HEK293 (cell line): ENCODE results near the gene RPRD1B.
A peak's percentile ranks its signal among the peaks of the same experiment; 100 is the strongest.

Experiments
- CTCF ChIA-PET: fragments of 350-600 bp; formaldehyde crosslinking; extraction: SDS; loops from one replicate; lab custom pipeline; 2021; ENCODE audit warnings: antibody characterized with exemption; lab: Yijun Ruan, JAX
- POLR2A ChIA-PET: fragments of 300-600 bp; formaldehyde crosslinking; extraction: SDS; loops from one replicate; lab custom pipeline; 2020; ENCODE audit warnings: antibody characterized with exemption, inconsistent platforms; lab: Yijun Ruan, JAX
- H3K27ac ChIP-seq: fragments of 200-500 bp; sonication (Bioruptor generic); 2 replicates; pipeline ENCODE4 v1.5.1; 2014; ENCODE audit warnings: low read depth, low read length, control low read depth, inconsistent platforms; ENCODE audit errors: extremely low read depth
- H3K36me3 ChIP-seq, 2 experiments: fragments of 200-500 bp in 1 of 2; sonication (Bioruptor generic) in 1 of 2; 1 replicate in 1 of 2; 2 replicates in 1 of 2; pipeline ENCODE4 v1.5.1; 2014 to 2017; ENCODE audit warnings: inconsistent platforms in 2 of 2, low read length in 2 of 2; ENCODE audit not compliant: control insufficient read depth in 2 of 2, insufficient read depth in 1 of 2
- H3K4me1 ChIP-seq: fragments of 200-500 bp; sonication (Bioruptor generic); 2 replicates; pipeline ENCODE4 v1.5.1; 2014; ENCODE audit warnings: mild to moderate bottlenecking, low read length, inconsistent platforms; ENCODE audit not compliant: control insufficient read depth, insufficient read depth
- H3K4me3 ChIP-seq: 2 replicates; pipeline ENCODE4 v1.5.1; 2011; ENCODE audit warnings: low read depth, mild to moderate bottlenecking, control low read depth, low read length, moderate library complexity
- H3K9me3 ChIP-seq: fragments of 200-500 bp; sonication (Bioruptor generic); 2 replicates; pipeline ENCODE4 v1.5.1; 2014; ENCODE audit warnings: low read depth, low read length, inconsistent platforms; ENCODE audit not compliant: control insufficient read depth, insufficient read depth
- FEZF1 ChIP-seq: fragments of 450-650 bp; formaldehyde crosslinking; IDR thresholded peaks from 2 replicates; pipeline ENCODE4 v1.5.1; 2016; ENCODE audit warnings: missing biosample characterization, missing genetic modification characterization
- HIC1 ChIP-seq: fragments of 450-650 bp; formaldehyde crosslinking; IDR thresholded peaks from 2 replicates; pipeline ENCODE4 v1.5.1; 2016; ENCODE audit warnings: missing biosample characterization, missing genetic modification characterization
- HOXD13 ChIP-seq: sonication (generic); formaldehyde crosslinking; IDR thresholded peaks from 2 replicates; pipeline ENCODE4 v1.8.0; 2022; ENCODE audit warnings: missing genetic modification reagents, borderline replicate concordance
- KLF16 ChIP-seq: fragments of 450-650 bp; formaldehyde crosslinking; IDR thresholded peaks from 2 replicates; pipeline ENCODE4 v1.5.1; 2017; ENCODE audit warnings: missing biosample characterization, missing genetic modification characterization
- KLF8 ChIP-seq: fragments of 450-650 bp; formaldehyde crosslinking; IDR thresholded peaks from 2 replicates; pipeline ENCODE4 v1.5.1; 2016; ENCODE audit warnings: missing biosample characterization, missing genetic modification characterization
- OSR2 ChIP-seq: fragments of 450-650 bp; formaldehyde crosslinking; IDR thresholded peaks from 2 replicates; pipeline ENCODE4 v1.5.1; 2016; ENCODE audit warnings: missing biosample characterization, missing genetic modification characterization
- WT1 ChIP-seq: fragments of 450-650 bp; formaldehyde crosslinking; IDR thresholded peaks from 2 replicates; pipeline ENCODE4 v1.5.1; 2016; ENCODE audit warnings: missing biosample characterization, missing genetic modification characterization
- ZBTB17 ChIP-seq: fragments of 450-650 bp; formaldehyde crosslinking; IDR thresholded peaks from 2 replicates; pipeline ENCODE4 v1.5.1; 2016; ENCODE audit warnings: missing biosample characterization, missing genetic modification characterization
- ZFP37 ChIP-seq: fragments of 450-650 bp; formaldehyde crosslinking; IDR thresholded peaks from 2 replicates; pipeline ENCODE4 v1.5.1; 2016; ENCODE audit warnings: missing biosample characterization, missing genetic modification characterization
- ZFP41 ChIP-seq: fragments of 450-650 bp; formaldehyde crosslinking; IDR thresholded peaks from 2 replicates; pipeline ENCODE4 v1.5.1; 2016; ENCODE audit warnings: missing biosample characterization, missing genetic modification characterization, borderline replicate concordance
- ZNF221 ChIP-seq: fragments of 450-650 bp; formaldehyde crosslinking; IDR thresholded peaks from 2 replicates; pipeline ENCODE4 v1.5.1; 2017; ENCODE audit warnings: missing biosample characterization, missing genetic modification characterization, borderline replicate concordance
- ZNF366 ChIP-seq: fragments of 450-650 bp; formaldehyde crosslinking; conservative IDR thresholded peaks from 2 replicates; pipeline ENCODE4 v1.5.1; 2016; ENCODE audit warnings: missing biosample characterization, missing genetic modification characterization
- ZNF398 ChIP-seq: fragments of 450-650 bp; formaldehyde crosslinking; IDR thresholded peaks from 2 replicates; pipeline ENCODE4 v1.5.1; 2017; ENCODE audit warnings: missing biosample characterization, missing genetic modification characterization
- ZNF580 ChIP-seq: fragments of 450-650 bp; formaldehyde crosslinking; IDR thresholded peaks from 2 replicates; pipeline ENCODE4 v1.5.1; 2016; ENCODE audit warnings: missing biosample characterization, missing genetic modification characterization
- ZNF600 ChIP-seq: fragments of 450-650 bp; formaldehyde crosslinking; IDR thresholded peaks from 2 replicates; pipeline ENCODE4 v1.5.1; 2016; ENCODE audit warnings: missing biosample characterization, missing genetic modification characterization
- ZNF692 ChIP-seq: fragments of 450-650 bp; formaldehyde crosslinking; IDR thresholded peaks from 2 replicates; pipeline ENCODE4 v1.5.1; 2016; ENCODE audit warnings: missing biosample characterization, missing genetic modification characterization
- ZNF701 ChIP-seq: fragments of 450-650 bp; formaldehyde crosslinking; IDR thresholded peaks from 2 replicates; pipeline ENCODE4 v1.5.1; 2016; ENCODE audit warnings: missing biosample characterization, missing genetic modification characterization
- ZNF76 ChIP-seq: fragments of 450-650 bp; formaldehyde crosslinking; IDR thresholded peaks from 2 replicates; pipeline ENCODE4; 2016; ENCODE audit warnings: low read depth, missing biosample characterization, missing genetic modification characterization, borderline replicate concordance
- TF ChIP-seq, protein P1 (sequence below): fragments of 450-650 bp; formaldehyde crosslinking; IDR thresholded peaks from 2 replicates; pipeline ENCODE4 v1.5.1; 2016; ENCODE audit warnings: missing biosample characterization, missing genetic modification characterization
- TF ChIP-seq, protein P2 (sequence below): fragments of 450-650 bp; formaldehyde crosslinking; IDR thresholded peaks from 2 replicates; pipeline ENCODE4 v1.5.1; 2017; ENCODE audit warnings: missing biosample characterization, missing genetic modification characterization
- TF ChIP-seq, protein P3 (sequence below): fragments of 450-650 bp; formaldehyde crosslinking; IDR thresholded peaks from 2 replicates; pipeline ENCODE4 v1.5.1; 2017; ENCODE audit warnings: missing biosample characterization, missing genetic modification characterization

The RPRD1B gene

DNA sequence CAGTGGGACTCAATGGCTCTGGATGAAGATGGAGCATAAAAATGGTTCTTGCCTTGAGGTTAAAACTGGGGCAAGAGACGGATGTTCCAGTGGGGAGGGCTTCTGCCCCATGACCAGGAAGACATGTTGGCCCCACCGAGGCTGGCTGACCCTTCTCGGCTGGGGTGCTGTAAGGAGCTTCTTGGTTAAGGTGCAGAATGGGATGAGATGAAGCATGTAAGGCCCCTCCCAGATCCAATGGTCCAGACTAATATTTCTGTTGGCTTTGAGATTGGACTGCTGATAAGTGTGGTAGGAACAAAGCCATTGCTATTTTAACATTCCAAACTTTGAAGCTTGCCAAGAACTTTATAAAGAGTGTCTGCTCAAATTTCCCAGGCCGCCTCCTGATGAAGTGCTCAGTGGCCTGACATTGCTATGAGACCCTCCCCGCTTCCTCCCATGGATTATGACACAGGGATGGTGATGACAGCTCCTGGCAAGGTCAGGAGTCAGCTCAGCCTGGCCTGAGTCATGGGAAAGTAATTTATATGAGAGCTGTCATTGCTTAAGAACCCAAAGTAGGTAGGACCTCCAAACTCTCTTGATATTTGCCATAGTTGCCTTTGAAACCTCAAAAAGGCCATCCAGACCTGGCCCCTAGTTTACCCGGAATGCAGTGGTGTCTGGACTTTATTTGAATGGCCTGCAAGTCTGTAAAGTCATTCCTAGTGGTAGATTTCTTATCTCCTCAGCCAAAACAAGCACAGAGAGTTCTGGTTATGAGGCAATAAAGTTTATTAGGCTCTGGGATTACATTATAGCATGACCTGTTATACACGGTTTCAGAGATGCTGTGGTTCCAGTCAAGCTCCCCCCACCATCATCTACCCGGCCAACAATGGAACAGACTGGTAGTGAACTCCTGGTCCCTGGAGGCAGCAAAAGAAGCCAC, 76.3 kb downstream of the RPRD1B start:
- Histone ChIP-seq H3K36me3 (no peaks in the 10 kb centered on the region), H3K9me3 (no peaks in the 10 kb centered on the region), H3K4me1 (peaks cover 9% of the 10 kb centered on the region), H3K4me3 (no peak overlapping the region), H3K27ac (peak overlapping the region; percentile 39; the same call in 1 of the 2 replicates)
- POLR2A ChIA-PET, result interaction anchor here (1.0 kb wide), 1 partner anchor 103 kb away, joined by 3 read pairs; no protein-coding TSS in a partner anchor
- CTCF ChIA-PET, result interaction anchor here (0.5 to 6.3 kb wide), 10 partner anchors 11 to 111 kb away, joined by 3 to 44 read pairs (median 3); no protein-coding TSS in a partner anchor
- TF ChIP-seq ZNF692 (tag by site-specific recombination), result peak; percentile 68
- TF ChIP-seq ZNF580 (tag by site-specific recombination), result peak; percentile 10; the same call in 1 of the 2 replicates
- TF ChIP-seq ZNF701, result no peak
- peak; percentile 68; the same call in 1 of the 2 replicates for TF ChIP-seq ZFP37
- TF ChIP-seq HIC1, result peak; percentile 67; the same call in 1 of the 2 replicates
- TF ChIP-seq KLF16 (tag by site-specific recombination), result no peak
- TF ChIP-seq ZNF398 (tag by site-specific recombination), result peak; percentile 71
- peak; percentile 58; the same call in 1 of the 2 replicates for TF ChIP-seq ZNF600
- TF ChIP-seq, protein P1, sequence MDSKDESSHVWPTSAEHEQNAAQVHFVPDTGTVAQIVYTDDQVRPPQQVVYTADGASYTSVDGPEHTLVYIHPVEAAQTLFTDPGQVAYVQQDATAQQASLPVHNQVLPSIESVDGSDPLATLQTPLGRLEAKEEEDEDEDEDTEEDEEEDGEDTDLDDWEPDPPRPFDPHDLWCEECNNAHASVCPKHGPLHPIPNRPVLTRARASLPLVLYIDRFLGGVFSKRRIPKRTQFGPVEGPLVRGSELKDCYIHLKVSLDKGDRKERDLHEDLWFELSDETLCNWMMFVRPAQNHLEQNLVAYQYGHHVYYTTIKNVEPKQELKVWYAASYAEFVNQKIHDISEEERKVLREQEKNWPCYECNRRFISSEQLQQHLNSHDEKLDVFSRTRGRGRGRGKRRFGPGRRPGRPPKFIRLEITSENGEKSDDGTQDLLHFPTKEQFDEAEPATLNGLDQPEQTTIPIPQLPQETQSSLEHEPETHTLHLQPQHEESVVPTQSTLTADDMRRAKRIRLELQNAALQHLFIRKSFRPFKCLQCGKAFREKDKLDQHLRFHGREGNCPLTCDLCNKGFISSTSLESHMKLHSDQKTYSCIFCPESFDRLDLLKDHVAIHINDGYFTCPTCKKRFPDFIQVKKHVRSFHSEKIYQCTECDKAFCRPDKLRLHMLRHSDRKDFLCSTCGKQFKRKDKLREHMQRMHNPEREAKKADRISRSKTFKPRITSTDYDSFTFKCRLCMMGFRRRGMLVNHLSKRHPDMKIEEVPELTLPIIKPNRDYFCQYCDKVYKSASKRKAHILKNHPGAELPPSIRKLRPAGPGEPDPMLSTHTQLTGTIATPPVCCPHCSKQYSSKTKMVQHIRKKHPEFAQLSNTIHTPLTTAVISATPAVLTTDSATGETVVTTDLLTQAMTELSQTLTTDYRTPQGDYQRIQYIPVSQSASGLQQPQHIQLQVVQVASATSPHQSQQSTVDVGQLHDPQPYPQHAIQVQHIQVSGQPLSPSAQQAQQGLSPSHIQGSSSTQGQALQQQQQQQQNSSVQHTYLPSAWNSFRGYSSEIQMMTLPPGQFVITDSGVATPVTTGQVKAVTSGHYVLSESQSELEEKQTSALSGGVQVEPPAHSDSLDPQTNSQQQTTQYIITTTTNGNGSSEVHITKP (tag by site-specific recombination), result peak; percentile 76
- TF ChIP-seq, protein P2, sequence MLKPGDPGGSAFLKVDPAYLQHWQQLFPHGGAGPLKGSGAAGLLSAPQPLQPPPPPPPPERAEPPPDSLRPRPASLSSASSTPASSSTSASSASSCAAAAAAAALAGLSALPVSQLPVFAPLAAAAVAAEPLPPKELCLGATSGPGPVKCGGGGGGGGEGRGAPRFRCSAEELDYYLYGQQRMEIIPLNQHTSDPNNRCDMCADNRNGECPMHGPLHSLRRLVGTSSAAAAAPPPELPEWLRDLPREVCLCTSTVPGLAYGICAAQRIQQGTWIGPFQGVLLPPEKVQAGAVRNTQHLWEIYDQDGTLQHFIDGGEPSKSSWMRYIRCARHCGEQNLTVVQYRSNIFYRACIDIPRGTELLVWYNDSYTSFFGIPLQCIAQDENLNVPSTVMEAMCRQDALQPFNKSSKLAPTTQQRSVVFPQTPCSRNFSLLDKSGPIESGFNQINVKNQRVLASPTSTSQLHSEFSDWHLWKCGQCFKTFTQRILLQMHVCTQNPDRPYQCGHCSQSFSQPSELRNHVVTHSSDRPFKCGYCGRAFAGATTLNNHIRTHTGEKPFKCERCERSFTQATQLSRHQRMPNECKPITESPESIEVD, result peak; percentile 61
- no peak for TF ChIP-seq ZNF76 (tag by site-specific recombination)
- TF ChIP-seq HOXD13, result peak; percentile 73; the same call in 1 of the 2 replicates
- TF ChIP-seq ZBTB17 (tag by site-specific recombination), result peak; percentile 31; the same call in 1 of the 2 replicates
- peak; percentile 95 for TF ChIP-seq FEZF1
- TF ChIP-seq WT1 (tag by site-specific recombination), result peak; percentile 60
- peak; percentile 69; the same call in 1 of the 2 replicates for TF ChIP-seq OSR2 (tag by site-specific recombination)
- TF ChIP-seq ZFP41, result no peak
- TF ChIP-seq ZNF221 (tag by site-specific recombination), result no peak
- TF ChIP-seq KLF8 (tag by site-specific recombination), result no peak
- peak; percentile 36; the same call in 1 of the 2 replicates for TF ChIP-seq ZNF366 (tag by site-specific recombination)
- TF ChIP-seq, protein P3, sequence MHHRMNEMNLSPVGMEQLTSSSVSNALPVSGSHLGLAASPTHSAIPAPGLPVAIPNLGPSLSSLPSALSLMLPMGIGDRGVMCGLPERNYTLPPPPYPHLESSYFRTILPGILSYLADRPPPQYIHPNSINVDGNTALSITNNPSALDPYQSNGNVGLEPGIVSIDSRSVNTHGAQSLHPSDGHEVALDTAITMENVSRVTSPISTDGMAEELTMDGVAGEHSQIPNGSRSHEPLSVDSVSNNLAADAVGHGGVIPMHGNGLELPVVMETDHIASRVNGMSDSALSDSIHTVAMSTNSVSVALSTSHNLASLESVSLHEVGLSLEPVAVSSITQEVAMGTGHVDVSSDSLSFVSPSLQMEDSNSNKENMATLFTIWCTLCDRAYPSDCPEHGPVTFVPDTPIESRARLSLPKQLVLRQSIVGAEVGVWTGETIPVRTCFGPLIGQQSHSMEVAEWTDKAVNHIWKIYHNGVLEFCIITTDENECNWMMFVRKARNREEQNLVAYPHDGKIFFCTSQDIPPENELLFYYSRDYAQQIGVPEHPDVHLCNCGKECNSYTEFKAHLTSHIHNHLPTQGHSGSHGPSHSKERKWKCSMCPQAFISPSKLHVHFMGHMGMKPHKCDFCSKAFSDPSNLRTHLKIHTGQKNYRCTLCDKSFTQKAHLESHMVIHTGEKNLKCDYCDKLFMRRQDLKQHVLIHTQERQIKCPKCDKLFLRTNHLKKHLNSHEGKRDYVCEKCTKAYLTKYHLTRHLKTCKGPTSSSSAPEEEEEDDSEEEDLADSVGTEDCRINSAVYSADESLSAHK, result 0 out of 2 replicates have a peak, but pooled peaks have one; percentile 45
